HG03439 (cell line): ENCODE results near the gene CDC25A.
"Not testable (repeated sequence)": the region's sequence is repeated elsewhere in the genome, so short reads cannot be mapped to it uniquely, and the experiment has no call there.

Experiments
- ATAC-seq: cut with Tn5 transposase; IDR thresholded peaks from one replicate; pipeline ENCODE4 v1.9.1; 2021; ENCODE audit warnings: mild to moderate bottlenecking, moderate library complexity; ENCODE audit not compliant: unreplicated experiment

The CDC25A gene

DNA sequence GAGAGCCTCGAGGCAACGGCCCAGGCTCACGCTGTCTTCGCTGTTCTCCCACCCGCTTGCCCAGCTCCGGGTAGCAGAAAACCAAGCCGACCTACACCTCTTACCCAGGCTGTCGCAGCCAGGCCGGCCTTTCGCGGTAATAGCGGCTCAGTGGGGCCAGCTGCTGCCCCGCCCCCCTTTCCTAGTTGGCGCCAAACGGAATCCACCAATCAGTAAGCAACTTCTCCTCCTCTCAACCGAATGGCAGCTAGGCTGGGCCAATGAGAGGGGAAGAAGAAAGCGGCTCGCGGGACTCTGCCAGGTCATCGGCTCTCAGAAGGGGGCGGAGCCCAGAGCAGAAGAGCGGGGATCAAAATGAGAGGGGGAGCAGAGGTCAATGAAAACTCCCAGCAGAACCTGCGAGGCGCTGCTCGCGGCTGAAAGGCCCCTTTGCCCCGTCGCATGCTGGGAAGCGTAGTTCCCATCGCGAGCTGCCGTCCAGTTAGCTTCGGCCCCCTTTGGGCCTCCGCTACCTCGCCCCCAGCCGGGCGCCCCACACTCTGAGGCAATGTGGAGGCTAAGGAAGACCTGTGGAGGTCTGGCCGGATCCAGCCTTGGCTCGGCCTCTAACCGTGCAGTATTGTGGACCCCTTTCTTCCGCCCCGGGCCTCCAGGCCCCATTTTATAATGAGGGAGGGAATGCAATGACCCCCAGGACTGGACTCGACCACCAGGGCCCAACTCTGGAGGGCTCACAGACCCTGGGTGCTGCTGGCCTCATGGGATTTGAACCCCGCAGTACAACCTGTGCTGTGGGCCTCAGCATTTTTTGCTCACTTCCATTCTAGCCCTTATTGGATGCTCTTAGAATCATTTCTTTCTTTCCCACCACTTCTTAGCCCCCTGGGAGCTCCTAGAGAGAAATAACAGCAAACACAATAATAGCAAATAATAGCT, at the start of gene CDC25A:
Gene CDC25A, minus strand, starts transcription at position 152 of the 936 bp plus-strand sequence. CDS start 470 bp downstream, outside the sequence.
- peak; percentile 92 for ATAC-seq

DNA sequence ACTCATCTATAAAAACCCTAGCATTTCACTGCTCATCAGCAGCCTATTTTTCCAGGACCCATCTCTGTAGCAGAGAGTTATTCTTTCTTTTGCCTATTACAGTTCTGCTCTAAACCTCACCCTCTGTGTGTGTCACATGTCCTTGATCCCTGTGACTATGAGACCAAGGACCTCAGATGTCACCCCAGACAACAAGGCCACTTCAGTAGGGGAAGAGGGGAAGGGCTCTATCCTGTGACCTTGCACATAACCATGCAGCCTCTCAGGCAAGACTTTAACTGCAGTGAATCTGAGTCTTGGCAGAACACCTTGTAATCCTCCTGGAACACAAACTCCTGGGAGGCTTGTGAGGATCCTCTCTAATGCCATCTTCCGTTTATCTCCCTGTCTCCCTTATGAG, 48.3 kb upstream of the CDC25A start:
- no peak for ATAC-seq

DNA sequence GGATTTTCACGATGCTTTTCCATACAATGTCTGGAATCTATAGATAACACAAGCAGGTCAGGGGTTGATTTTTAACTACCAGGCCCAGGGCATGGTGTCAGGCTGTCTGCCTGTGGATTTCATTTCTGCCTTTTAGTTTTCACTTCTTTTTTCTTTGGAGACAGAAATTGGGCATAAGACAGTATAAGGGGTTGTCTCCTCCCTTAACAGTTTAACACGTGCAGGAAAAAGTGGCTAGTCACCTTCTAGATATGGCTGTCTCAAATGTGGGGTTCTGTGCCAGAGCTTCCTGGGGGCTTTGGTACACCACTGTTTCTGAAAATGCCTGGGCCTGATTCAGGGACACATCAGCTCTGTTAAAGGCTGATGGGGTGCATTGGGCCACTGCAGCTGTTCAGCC, 45.3 kb upstream of the CDC25A start:
- no peak for ATAC-seq

DNA sequence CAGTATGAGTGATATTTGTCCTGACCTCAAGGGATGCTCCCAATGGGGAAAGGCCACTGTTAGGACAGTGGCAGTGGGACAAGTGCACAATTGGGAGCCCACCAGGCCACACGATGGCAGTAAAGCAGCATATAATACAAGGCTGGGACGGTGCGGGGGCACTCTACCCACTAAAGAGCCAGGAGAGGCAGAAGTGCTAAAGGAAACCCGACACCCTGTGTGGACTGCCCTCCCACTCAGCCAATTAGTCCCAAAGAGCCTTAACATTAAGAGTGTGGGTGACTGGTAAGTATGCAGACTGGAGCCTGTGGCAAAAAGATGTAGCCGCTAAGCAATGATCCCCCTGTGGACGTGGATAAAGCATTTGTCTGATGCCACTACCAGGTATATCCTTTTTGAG, 44.5 kb upstream of the CDC25A start:
- ATAC-seq = peak; percentile 74

DNA sequence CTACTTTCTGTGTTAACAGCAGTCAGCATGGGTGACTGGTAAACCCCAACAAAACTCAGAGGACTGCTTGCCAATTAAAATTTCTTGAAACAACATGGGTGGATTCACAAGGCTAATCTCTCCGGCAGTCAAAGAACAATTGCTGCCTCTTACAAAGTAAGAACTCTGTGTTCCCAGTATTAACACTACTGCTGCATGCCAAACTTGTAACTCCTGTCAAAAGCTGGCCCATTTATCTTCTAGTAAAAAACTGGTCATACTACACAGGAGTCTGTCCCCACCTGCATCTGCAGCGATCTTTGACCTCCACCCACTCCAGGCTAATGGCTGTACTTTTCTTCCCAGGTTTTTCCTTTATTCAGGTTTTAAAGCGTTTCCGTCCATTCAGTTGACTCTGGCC, 44.0 kb upstream of the CDC25A start:
- no peak for ATAC-seq

DNA sequence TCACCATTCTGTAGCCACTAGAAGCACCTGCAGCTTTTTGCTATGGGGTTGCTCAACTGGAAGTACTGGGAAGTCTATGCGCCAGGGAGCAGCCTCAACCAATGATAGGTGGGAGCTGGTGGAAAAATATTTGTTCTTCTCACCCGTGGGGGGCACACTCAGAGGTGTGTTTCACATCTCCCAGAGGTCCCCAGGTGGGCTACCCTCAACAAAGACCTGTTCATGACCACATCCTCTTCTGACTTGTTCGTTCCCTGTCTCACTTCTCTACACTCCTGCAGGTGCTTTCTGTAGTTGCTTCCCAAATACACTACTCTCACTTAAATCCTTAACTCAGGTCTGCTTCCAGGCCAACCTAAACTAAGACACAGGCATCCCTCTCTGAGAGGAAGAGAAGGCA, 38.7 kb upstream of the CDC25A start:
- ATAC-seq = no peak

DNA sequence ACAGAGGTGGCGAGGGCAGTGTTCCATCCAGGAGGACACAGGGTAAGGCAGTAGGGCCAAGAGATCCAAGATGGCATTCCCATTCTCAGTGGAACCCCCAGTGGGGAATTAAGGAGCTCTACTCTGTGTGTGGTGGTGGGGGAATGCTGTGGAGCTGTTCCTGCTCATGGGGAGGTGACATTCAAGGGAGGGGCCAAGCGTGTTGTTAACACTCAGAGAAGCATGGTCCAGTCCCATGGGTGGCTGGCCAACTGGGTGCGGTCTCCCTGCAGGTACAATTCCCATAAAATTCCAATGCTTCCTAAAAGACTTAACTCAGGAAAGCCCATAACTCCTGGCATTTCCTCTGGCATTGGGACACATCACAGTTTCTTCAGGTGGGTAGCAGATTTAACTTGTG, 37.4 kb upstream of the CDC25A start:
- no peak for ATAC-seq

DNA sequence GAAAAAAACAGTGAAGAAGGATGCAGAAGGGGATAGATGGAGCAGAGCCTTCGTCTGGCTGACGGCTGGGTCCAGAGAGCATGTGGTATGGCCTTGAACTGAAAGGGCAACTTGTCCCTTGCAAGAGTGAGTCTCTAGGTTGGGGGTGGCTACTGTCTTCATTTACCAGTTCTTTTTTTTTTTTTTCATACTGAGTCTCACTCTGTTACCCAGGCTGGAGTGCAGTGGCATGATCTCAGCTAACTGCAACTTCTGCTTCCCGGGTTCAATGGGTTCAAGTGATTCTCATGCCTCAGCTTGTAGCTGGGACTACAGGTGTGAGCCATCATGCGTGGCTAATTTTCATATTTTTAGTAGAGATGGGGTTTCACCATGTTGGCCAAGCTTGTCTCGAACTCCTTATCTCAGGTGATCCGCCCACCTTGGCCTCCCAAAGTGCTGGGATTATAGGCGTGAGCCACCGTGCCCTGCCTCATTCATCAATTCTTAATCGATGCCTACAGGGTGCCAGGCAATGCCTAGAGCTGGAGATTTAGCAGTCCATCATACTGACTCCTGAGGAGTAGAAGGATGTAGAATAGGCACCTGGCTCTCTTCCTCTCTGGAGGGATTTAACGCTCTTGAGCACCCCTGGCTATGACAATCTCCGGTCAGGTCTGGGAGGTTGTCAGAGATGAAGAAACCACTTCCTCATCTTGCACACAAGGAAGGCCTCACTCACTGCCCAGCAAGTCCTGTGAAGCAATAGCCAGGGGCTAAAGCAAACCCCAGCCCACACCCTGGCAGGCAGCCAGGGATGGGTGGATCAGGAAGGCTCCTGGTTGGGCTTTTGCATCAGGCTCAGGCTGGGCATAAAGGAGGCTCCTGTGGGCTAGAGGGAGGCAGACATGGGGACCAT, 34.6 kb upstream of the CDC25A start, which contains the start of gene CAMP:
Gene CAMP, plus strand, starts transcription at position 880 of the 898 bp plus-strand sequence. Its CDS starts 17 bp downstream, at position 897.
- ATAC-seq = peak; percentile 52

DNA sequence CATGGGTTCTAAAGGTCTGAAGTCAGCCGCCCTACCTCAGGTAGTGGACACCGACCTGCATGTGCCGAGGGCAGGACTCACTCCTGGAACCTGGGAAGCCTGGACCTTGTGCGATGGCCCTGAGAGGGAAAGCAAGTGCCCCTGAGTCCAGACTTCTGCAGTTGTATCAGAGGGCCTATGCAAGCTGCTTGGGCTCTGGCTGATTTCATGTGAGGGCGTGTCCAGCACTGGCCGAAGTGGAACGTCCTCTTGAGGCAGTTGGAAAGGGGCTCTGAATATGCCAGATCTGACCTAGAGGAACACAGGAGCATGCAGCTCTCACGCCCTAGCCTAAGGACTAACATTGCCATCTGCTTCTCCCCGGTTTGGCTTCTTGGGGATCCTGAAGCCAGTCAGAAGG, 32.5 kb upstream of the CDC25A start:
- no peak for ATAC-seq

DNA sequence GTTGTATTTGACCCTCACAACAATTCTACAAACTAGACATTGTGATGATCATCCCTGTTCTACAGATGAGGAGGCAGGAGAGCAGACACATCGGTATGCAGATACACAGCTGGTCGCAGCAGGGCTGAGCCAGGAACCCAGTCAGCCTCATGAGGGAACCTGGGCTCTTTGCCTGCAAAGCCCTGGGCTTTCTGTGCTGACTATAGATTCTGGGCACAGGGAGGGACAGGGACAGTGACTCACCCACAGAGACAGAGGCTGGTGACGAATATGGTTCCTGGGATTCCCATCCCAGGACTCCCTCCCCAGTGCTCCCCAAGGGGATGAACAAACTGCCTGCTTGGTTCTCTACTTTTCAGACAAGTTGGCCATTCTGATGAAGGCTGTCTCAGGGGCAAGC, 31.3 kb upstream of the CDC25A start:
- no peak for ATAC-seq

DNA sequence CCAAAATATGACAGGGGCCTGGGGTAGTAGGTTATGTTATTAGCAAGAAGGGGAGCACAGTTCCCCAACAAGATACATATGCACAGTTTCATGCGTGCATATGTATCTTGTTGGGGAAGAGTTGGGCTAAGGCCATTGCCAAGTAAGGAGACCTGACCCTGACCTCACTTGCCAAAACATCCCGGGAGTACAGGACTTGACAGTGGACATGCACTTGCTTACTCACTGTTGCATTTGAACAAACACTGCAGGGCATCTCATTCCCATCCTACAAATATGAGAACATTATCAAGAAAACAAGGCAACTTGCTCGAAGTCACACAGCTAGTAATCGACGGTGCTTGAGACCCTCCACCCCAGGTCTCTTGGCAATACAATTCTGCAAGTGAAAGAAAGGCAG, 30.3 kb upstream of the CDC25A start:
- no peak for ATAC-seq

DNA sequence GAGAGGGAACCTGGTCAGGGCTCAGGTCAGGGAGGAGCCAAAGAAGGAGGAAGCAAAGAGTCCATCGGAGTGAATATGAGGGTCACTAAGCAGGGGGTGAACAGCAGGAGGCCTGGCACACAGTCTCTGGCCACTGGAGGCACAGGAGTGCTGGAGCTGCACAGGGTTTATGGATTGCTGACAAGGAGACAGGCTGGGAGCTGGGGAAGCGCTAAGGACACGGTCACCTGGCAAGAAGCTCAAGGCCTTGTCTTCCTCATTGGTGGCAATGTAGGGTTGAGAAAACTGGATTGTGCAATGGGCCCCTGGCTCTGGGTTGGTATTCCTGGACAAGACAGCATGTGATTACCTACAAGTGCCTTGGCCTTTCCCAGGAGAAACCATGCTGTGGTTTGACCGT, 29.2 kb upstream of the CDC25A start:
- ATAC-seq = no peak

DNA sequence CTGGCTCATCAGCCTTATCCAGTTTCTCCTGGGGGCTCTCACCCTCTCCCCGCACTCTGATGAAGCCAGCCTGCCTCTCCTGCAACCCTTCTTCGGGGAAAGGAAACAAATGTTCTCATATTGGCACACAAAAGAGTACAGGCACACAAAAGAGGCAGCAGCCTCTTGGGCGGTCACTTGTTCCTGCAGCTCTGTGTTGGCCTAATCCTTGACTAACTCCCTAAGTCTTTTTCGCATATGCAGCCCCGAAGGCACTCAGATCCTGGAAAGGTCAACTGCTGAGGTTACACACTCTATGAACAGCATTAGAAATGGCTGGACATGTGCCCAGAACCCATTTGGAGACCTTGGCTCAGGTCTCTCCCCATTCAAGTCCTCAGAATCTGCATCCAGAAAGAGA, 27.7 kb upstream of the CDC25A start:
- ATAC-seq = no peak

DNA sequence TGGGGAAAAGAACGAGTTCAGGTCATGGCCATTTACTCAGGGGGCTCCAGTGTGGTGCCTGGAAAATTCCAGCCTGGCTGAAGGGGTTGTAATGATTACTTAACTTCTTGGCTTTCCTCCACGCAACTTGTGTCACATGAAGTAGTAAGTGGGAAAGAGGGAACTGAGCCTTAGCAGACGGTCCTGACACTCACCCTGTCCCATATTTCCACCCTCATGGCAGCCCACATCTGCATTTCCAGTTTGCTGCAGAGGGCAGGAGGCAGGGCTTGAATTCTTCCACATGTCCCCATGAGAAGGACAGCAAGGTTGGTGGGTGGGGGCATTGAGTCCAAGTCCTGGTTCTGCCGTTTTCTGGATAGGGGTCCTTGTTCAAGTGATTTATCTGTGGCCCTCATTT, 27.2 kb upstream of the CDC25A start:
- no peak for ATAC-seq

DNA sequence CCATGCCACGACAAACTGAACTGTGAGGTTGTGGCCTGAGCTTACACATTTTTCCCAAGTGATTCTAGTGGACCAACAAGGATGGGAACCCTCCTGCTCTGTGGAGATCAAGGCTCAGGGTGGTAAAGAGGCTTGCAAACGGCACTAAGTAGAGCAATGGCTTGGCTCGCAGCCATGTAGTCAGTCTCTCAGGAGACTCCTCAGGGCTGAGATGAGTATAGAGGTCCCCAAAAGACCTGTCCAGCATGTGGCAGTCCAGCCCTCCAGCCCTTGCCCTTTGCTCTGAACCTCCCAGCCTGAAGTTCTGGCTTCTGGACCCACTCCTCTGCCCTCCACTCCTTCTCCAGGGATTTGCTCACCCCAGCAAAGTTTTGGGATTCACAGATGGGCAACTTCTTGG, 26.8 kb upstream of the CDC25A start:
- ATAC-seq = no peak

DNA sequence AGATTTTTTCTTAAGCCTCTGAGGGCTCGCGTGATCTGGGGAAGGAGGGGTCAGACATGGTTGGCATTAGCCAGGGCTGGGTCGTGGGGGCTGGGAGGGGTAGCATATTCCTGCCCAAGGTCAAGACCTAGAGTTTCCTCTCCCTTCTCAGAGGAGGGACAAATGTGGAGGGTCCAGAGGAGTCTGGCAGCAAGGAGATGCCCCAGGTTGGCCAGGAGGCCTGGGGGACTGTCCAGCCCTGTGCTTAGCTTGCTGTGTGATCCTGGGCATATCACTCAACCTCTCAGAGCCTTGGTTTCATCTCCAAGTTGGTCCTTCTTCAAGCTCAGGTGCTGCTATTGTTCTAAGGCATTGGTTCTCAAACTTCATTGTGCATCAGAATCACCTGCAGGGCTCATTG, 26.0 kb upstream of the CDC25A start:
- no peak for ATAC-seq

DNA sequence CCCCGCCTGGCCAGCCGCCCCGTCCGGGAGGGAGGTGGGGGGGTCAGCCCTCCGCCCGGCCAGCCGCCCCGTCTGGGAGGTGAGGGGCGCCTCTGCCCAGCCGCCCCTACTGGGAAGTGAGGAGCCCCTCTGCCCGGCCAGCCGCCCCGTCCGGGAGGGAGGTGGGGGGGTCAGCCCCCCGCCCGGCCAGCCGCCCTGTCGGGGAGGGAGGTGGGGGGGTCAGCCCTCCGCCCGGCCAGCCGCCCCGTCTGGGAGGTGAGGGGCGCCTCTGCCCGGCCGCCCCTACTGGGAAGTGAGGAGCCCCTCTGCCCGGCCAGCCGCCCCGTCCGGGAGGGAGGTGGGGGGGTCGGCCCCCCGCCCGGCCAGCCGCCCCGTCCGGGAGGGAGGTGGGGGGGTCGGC, 23.6 kb upstream of the CDC25A start:
- not testable (repeated sequence) for ATAC-seq

DNA sequence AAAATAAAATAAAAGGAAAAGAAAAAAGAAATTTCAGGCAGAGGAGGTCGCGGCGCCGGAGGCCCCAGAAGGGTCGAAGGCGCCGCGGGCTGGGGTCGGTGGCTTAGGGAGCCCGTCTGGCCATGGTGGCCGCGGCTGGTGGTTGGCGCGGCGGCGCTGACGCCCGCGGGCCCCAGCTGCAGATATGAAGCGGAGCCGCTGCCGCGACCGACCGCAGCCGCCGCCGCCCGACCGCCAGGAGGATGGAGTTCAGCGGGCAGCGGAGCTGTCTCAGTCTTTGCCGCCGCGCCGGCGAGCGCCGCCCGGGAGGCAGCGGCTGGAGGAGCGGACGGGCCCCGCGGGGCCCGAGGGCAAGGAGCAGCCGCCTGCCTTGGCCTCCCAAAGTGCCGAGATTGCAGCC, 22.3 kb upstream of the CDC25A start:
- ATAC-seq = not testable (repeated sequence)

DNA sequence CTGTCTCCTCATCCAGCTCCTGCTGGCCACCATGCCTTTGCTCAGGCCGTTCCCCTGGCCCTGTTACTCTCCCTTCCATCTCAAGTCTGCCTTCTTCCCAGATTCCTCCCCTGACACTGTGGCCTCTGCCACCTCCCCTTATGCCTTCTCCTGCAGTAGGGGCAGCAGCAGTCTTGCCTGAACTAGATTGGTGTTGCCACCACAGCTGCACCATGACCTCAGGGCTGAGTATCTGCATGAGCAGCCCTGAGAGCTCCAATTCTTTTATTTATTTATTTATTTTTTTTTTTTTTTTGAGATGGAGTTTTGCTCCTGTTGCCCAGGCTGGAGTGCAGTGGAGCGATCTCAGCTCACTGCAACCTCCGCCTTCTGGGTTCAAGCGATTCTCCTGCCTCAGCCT, 21.2 kb upstream of the CDC25A start:
- ATAC-seq = no peak

DNA sequence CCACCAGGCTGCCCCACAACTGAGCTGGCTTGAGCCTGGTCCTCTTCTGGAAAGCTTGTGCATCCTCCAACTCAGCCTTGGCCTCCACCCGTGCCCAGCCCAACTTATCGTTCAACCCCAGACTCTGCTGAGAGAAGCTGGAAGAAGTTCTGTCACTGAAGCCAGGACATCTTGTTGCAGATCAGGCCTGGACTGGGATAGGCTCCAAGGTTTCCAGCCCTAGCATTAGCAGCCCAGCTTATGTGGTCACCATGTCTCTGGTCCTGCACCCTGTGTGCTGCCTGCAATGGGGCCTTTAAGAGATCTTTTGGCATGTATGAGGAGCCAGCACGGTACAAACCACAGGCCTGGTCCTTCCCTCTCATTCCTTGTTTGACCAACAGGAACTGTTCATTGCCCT, 19.9 kb upstream of the CDC25A start:
- no peak for ATAC-seq

DNA sequence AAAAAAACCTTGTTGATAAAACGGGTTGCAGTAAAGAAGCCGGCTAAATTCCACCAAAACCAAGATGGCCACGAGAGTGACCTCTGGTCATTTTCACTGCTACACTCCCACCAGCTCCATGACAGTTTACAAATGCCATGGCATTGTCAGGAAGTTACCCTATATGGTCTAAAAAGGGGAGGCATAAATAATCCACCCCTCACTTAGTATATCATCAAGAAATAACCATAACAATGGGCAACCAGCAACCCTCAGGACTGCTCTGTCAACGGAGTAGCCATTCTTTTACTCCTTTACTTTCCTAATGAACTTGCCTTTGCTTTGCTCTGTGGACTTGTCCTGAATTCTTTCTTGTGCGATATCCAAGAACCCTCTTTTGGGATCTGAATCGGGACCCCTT, 14.4 kb upstream of the CDC25A start:
- no peak for ATAC-seq

DNA sequence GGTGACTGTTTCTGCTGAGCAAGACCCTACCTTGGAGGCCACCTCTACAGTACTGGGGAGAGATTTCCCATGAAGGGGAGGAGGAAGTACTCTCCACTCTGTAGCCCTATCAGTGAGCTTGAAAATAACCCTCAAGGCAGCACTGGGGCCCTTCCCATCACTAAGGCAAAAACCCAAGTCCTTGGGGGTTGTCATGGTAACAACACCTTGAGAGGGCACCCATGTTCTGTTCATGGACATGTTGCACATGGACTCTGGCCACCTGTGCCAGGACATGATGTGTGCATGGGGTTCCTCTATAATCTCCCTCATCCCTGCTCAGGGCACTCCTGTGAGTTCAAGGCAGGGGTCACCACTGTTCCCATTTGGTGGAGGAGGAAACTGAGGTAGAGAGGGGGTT, 10.9 kb upstream of the CDC25A start:
- no peak for ATAC-seq
